Effector memory CD4-positive, alpha-beta T cell (primary cell): ENCODE measurements around the gene GCNA.

ENCODE experiments used
- DNase-seq, 3 donors: peaks; one replicate each; pipeline ENCODE4 v3.0.0-alpha.2; 2020
- H3K27ac ChIP-seq: 2 replicates; pipeline ENCODE4 v1.7.0; 2013; ENCODE audit warnings: mild to moderate bottlenecking, low read length, moderate library complexity; ENCODE audit not compliant: insufficient read depth, poor library complexity, severe bottlenecking
- H3K27me3 ChIP-seq: replicated peaks from 2 replicates; pipeline ENCODE4 v1.7.0; 2013; ENCODE audit warnings: mild to moderate bottlenecking, low read length; ENCODE audit not compliant: insufficient read depth, control insufficient read depth, poor library complexity, severe bottlenecking
- H3K36me3 ChIP-seq: 2 replicates; pipeline ENCODE4 v1.7.0; 2013; ENCODE audit warnings: mild to moderate bottlenecking, low read length, moderate library complexity; ENCODE audit not compliant: control insufficient read depth, insufficient read depth
- H3K4me1 ChIP-seq: 2 replicates; pipeline ENCODE4 v1.7.0; 2013; ENCODE audit warnings: low read length, mild to moderate bottlenecking; ENCODE audit not compliant: control insufficient read depth, insufficient read depth, poor library complexity, severe bottlenecking
- H3K4me3 ChIP-seq: 2 replicates; pipeline ENCODE4 v1.7.0; 2013; ENCODE audit warnings: low read length, low read depth, mild to moderate bottlenecking; ENCODE audit not compliant: insufficient read depth, poor library complexity, severe bottlenecking
- H3K9me3 ChIP-seq: 2 replicates; pipeline ENCODE4 v1.7.0; 2013; ENCODE audit warnings: mild to moderate bottlenecking, low read length, moderate library complexity; ENCODE audit not compliant: control insufficient read depth
- total RNA-seq, 3 donors: gene quantifications; one replicate each; lab custom pipeline; 2026; lab: John Stamatoyannopoulos, UW

GCNA gene, protein sequence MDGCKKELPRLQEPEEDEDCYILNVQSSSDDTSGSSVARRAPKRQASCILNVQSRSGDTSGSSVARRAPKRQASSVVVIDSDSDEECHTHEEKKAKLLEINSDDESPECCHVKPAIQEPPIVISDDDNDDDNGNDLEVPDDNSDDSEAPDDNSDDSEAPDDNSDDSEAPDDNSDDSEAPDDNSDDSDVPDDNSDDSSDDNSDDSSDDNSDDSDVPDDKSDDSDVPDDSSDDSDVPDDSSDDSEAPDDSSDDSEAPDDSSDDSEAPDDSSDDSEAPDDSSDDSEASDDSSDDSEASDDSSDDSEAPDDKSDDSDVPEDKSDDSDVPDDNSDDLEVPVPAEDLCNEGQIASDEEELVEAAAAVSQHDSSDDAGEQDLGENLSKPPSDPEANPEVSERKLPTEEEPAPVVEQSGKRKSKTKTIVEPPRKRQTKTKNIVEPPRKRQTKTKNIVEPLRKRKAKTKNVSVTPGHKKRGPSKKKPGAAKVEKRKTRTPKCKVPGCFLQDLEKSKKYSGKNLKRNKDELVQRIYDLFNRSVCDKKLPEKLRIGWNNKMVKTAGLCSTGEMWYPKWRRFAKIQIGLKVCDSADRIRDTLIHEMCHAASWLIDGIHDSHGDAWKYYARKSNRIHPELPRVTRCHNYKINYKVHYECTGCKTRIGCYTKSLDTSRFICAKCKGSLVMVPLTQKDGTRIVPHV
- total RNA-seq, result 6.2 to 8.7 (median 7.3) reads per million in 3 donors

GRCh38 chrX:71578253-71579135, at the start of gene GCNA:
GCNA (plus strand) TSS chrX:71578437; CDS start chrX:71580822, 2,385 bp downstream.
- H3K27me3 ChIP-seq, result no peaks in the 10 kb centered on the region
- no peak within 1 kb of the TSS for H3K4me3 ChIP-seq
- H3K4me1 ChIP-seq, result no peaks in the 10 kb centered on the region
- DNase-seq, result no peak
- H3K36me3 ChIP-seq, result peaks cover 13% of the 10 kb centered on the region
- no peak within 1 kb of the TSS for H3K27ac ChIP-seq
- no peaks in the 10 kb centered on the region for H3K9me3 ChIP-seq

- Histone ChIP-seq H3K4me1 (peaks cover 8% of the 10 kb centered on the region), H3K4me3 (peak overlapping the region; percentile 85), H3K36me3 (no peaks in the 10 kb centered on the region), H3K27me3 (no peaks in the 10 kb centered on the region), H3K27ac (peak overlapping the region; percentile 86), H3K9me3 (no peaks in the 10 kb centered on the region)
- peak; percentile 44 to 61 (median 46) for DNase-seq
Measured at GRCh38 chrX:71532078-71532752, 46.0 kb upstream of the GCNA start.

- Histone ChIP-seq H3K36me3 (no peaks in the 10 kb centered on the region), H3K4me3 (peak within 1 kb of the TSS; percentile 85), H3K4me1 (peaks cover 11% of the 10 kb centered on the region), H3K27ac (peak within 1 kb of the TSS; percentile 86), H3K27me3 (no peaks in the 10 kb centered on the region), H3K9me3 (no peaks in the 10 kb centered on the region)
- peak; percentile 88 to 90 (median 89) for DNase-seq
Measured at GRCh38 chrX:71532753-71533425, 45.3 kb upstream of the GCNA start, which contains the start of gene OGT. OGT (plus strand) TSS chrX:71533104; CDS start chrX:71533300, 196 bp downstream.

- no peaks in the 10 kb centered on the region for H3K9me3 ChIP-seq
- H3K4me1 ChIP-seq, result peaks cover 12% of the 10 kb centered on the region
- no peaks in the 10 kb centered on the region for H3K27me3 ChIP-seq
- DNase-seq, result no peak
- peak overlapping the region; percentile 85 for H3K4me3 ChIP-seq
- H3K27ac ChIP-seq, result peak overlapping the region; percentile 86
- no peaks in the 10 kb centered on the region for H3K36me3 ChIP-seq
Measured at GRCh38 chrX:71533516-71533850, 44.8 kb upstream of the GCNA start.

- H3K4me3 ChIP-seq, result peak overlapping the region; percentile 85
- H3K4me1 ChIP-seq, result peaks cover 12% of the 10 kb centered on the region
- H3K27ac ChIP-seq, result peak overlapping the region; percentile 86
- DNase-seq, result peak; percentile 26 to 38 (median 32)
- no peaks in the 10 kb centered on the region for H3K36me3 ChIP-seq
- no peaks in the 10 kb centered on the region for H3K27me3 ChIP-seq
- H3K9me3 ChIP-seq, result no peaks in the 10 kb centered on the region
Measured at GRCh38 chrX:71533851-71534561, 44.2 kb upstream of the GCNA start.

GRCh38 chrX:71534773-71535544, 43.3 kb upstream of the GCNA start:
- no peak for DNase-seq
- Histone ChIP-seq H3K9me3 (no peaks in the 10 kb centered on the region), H3K27ac (peak overlapping the region; percentile 86), H3K4me1 (peaks cover 12% of the 10 kb centered on the region), H3K27me3 (no peaks in the 10 kb centered on the region), H3K36me3 (no peaks in the 10 kb centered on the region), H3K4me3 (peak overlapping the region; percentile 85)

DNA sequence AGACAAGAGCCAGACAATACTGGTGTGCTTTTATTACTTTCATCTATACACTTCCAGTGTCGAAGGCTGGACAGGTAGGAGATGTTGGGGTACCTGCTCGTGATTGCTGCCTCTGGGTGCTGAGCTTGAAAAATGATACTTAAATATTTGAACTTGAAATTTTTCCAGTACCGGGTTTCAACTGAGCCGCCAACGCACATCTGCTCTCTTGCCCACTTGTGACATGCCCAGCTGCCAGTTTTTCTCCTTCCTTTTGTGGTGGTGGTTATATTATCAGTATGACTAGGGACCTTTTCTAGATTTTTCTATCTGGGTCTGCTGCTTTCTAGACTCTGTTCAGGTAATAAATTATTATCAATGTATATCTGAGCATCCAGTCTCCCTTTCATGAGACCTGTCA, 42.0 kb upstream of the GCNA start:
- H3K27me3 ChIP-seq, result no peaks in the 10 kb centered on the region
- DNase-seq, result no peak
- H3K27ac ChIP-seq, result peak overlapping the region; percentile 41
- H3K36me3 ChIP-seq, result no peaks in the 10 kb centered on the region
- no peaks in the 10 kb centered on the region for H3K9me3 ChIP-seq
- peak overlapping the region; percentile 85 for H3K4me3 ChIP-seq
- H3K4me1 ChIP-seq, result peaks cover 10% of the 10 kb centered on the region

DNA sequence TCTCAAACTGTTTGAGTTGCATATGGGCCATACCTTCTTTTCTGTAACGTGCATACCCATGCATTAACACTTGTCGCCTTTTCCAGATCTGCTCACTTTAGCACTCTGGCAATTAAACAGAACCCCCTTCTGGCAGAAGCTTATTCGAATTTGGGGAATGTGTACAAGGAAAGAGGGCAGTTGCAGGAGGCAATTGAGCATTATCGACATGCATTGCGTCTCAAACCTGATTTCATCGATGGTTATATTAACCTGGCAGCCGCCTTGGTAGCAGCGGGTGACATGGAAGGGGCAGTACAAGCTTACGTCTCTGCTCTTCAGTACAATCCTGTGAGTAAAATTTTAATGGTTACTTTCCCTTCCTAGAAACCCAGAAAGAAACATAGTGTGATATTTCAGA, 40.5 kb upstream of the GCNA start:
- Histone ChIP-seq H3K27me3 (no peaks in the 10 kb centered on the region), H3K4me3 (peak overlapping the region; percentile 24), H3K36me3 (peaks cover 4% of the 10 kb centered on the region), H3K9me3 (no peaks in the 10 kb centered on the region), H3K27ac (peak overlapping the region; percentile 35), H3K4me1 (peaks cover 4% of the 10 kb centered on the region)
- no peak for DNase-seq
